ENCODE measurements around the gene SLC16A8. TPM values are rescaled to one million over a fixed set of nuclear protein-coding genes. Genes with fewer than 3 reads are reported as not detected.
A peak's percentile ranks its signal among the peaks of the same experiment; 100 is the strongest.

The SLC16A8 gene
- total RNA-seq, 4 donors from 2014 or later, result 0.29 to 0.65 (median 0.33) TPM; not detected in 1

- H3K27ac ChIP-seq (replicated peaks in 1 of 4), result no peak overlapping the region
- peaks cover 21 to 67% (median 54%) of the 10 kb centered on the region in 4 donors for H3K36me3 ChIP-seq
- intact Hi-C loops (cut with DNase I), result no loop called here
- H3K27me3 ChIP-seq, result no peaks in the 10 kb centered on the region
- 81% methylated on average over 11 of the region's 47 CpGs for WGBS
- TF ChIP-seq EP300 (IDR thresholded peaks at IDR 0.05), result no peak
- peak; percentile 16 to 41 (median 21) for TF ChIP-seq CTCF (IDR thresholded peaks at IDR 0.05)
- H3K4me3 ChIP-seq, result no peak overlapping the region
- no peak for DNase-seq (ENCODE audit: extremely low spot score)
- no peaks in the 10 kb centered on the region for H3K9me3 ChIP-seq
- peaks cover 12 to 15% (median 13%) of the 10 kb centered on the region in 4 donors for H3K4me1 ChIP-seq
Observed at GRCh38 chr22:38074181-38075104, 9.5 kb downstream of the SLC16A8 start.

GRCh38 chr22:38073150-38074130, 10.5 kb downstream of the SLC16A8 start:
- 92% methylated on average over 19 of the region's 28 CpGs for WGBS
- no peaks in the 10 kb centered on the region for H3K27me3 ChIP-seq
- TF ChIP-seq CTCF (IDR thresholded peaks at IDR 0.05), result no peak
- no peak for TF ChIP-seq POLR2A (IDR thresholded peaks at IDR 0.05; ENCODE audit: low read depth)
- TF ChIP-seq POLR2AphosphoS5 (IDR thresholded peaks at IDR 0.05), result no peak
- no peak for TF ChIP-seq EP300 (IDR thresholded peaks at IDR 0.05)
- H3K27ac ChIP-seq (replicated peaks in 1 of 4), result no peak overlapping the region
- no peak overlapping the region for H3K4me3 ChIP-seq
- no peak for DNase-seq (ENCODE audit: extremely low spot score)
- H3K36me3 ChIP-seq, result peaks cover 21 to 77% (median 56%) of the 10 kb centered on the region in 4 donors
- H3K9me3 ChIP-seq, result no peaks in the 10 kb centered on the region
- intact Hi-C loops (cut with DNase I), result no loop called here
- peaks cover 22 to 25% (median 23%) of the 10 kb centered on the region in 4 donors for H3K4me1 ChIP-seq

- Histone ChIP-seq H3K27ac (replicated peaks in 1 of 4) (no peak overlapping the region), H3K36me3 (peaks cover 21 to 86% (median 64%) of the 10 kb centered on the region in 4 donors), H3K9me3 (no peaks in the 10 kb centered on the region), H3K4me3 (no peak overlapping the region), H3K27me3 (no peaks in the 10 kb centered on the region), H3K4me1 (peaks cover 26 to 31% (median 28%) of the 10 kb centered on the region in 4 donors)
- DNase-seq (ENCODE audit: extremely low spot score), result no peak
- TF ChIP-seq EP300 (IDR thresholded peaks at IDR 0.05), result no peak
- TF ChIP-seq POLR2A (IDR thresholded peaks at IDR 0.05; ENCODE audit: low read depth), result no peak
- no peak for TF ChIP-seq POLR2AphosphoS5 (IDR thresholded peaks at IDR 0.05)
- no peak for TF ChIP-seq CTCF (IDR thresholded peaks at IDR 0.05)
- intact Hi-C loops (cut with DNase I), result no loop called here
- WGBS, result 93% methylated on average over 24 of the region's 25 CpGs
Observed at GRCh38 chr22:38072322-38073149, 11.4 kb downstream of the SLC16A8 start.

All from esophagus muscularis mucosa (tissue), 4 donors.